Renal cortical epithelial cell (primary cell): ENCODE data around the gene LYPD3. TPM values are rescaled to one million over a fixed set of nuclear protein-coding genes. Genes with fewer than 3 reads are reported as not detected.
A peak's percentile ranks its signal among the peaks of the same experiment; 100 is the strongest.
"Not testable (repeated sequence)": the region's sequence is repeated elsewhere in the genome, so short reads cannot be mapped to it uniquely, and the experiment has no call there.

Experiments used
- DNase-seq: peaks from one replicate; pipeline ENCODE4 v3.0.0-alpha.2; 2011; ENCODE audit warnings: low read depth
- total RNA-seq: library from RNA; depleted of rRNA; stranded (reverse); fragments of >200 nt; gene quantifications from 2 replicates; pipeline ENCODE4 v1.2.3, GENCODE V29; 2014

Gene LYPD3
- 0.20 TPM in 1 of 2 replicates, not detected in the other for total RNA-seq

DNA sequence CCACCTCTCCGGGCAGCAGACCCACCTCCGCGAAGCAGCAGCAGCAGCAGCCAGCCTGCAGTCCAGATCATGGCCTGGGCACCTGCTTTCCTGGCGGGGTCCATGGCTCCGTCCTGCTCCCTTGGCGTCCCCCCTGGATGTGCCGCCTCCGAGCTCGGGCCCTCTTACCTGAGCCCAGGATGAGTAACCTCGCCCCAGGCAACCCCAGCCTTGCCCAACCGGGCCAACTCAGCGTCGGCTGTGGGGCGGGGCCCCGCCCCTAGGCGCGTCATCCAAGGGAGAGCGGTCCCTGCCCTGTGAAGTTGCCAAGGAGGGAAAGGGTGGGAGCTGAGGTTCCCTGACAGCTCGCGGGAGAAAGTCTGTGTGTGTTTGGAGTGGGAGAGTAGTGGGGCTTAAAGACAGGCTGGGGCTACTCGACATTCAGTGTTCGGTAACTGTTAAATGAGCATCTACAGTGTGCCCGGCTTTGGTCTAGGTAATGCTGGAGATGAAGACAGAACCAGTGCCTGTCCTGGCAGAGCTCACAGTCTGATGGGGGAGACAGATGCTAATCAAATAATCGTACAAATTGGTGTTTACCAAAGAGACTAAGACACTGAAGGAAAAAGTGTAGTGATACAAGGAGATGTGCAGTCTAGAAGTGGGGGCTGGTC, at the start of gene LYPD3:
LYPD3 (minus strand) TSS at position 141 of the 653 bp plus-strand sequence; CDS start at position 104, 37 bp downstream.
- peak; percentile 55 for DNase-seq

GRCh38 chr19:43512399-43512798, 47.0 kb upstream of the LYPD3 start:
- not testable (repeated sequence) for DNase-seq

- DNase-seq = no peak
These were observed 45.9 kb upstream of the LYPD3 start for GRCh38 chr19:43511324-43511723.

- no peak for DNase-seq
These were observed 45.3 kb upstream of the LYPD3 start for GRCh38 chr19:43510713-43511112.

DNA sequence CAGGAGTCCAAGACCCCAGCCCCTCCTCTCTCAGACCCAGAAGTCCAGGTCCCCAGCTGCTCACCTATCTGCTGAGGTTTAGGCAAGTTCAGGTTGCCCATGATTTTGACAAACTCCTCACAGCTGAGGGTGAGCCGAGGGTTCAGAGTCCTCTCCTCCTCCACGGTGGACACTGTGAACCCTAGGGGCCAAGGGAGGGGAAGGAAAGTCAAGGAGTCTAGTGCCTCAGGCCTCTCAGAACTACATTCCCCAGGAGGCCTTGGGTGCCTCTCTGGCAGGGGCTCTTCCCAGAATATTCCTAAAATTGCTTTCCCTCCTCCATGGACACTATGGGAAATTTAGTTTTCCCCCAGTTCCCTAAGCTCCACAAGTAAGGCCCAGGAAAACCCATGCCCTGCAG, 42.5 kb upstream of the LYPD3 start:
- no peak for DNase-seq

DNA sequence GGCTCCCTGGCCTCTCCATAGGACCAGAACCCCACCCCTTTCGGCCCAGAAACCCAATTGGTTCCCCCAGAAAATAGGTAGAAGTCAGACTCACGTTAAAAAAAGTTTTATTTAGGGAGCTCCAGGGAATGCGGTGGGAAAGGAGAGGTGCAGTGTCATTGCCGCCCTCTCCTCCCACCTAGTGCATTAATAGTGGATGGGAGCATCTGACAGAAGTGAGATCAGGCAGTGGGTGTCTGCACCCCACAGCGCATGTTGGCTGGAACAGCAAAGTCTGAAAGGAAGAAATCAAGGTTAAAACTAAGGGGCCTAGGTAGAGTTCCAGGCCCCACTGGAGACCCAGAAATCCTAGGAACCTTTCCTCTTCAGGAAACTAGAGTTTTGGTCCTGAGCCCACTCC, 41.2 kb upstream of the LYPD3 start:
- DNase-seq = no peak

DNA sequence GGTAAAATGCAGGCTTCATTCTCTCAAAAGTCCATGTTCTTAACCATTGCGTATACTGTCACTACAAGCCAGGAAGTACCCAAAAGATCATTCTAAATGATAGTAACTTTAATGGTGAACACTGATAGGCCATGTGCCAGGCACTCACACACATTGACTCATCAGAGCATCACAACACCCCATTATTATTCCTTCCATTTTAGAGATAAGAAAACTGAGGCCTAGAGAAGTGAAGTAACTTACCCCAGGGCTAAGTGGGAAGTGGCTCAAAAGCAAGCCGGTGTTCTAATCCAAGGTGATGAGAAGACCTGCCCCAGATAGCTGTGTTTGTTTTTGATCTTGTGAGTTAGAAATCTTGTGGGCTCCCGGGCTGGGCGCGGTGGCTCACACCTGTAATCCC, 40.5 kb upstream of the LYPD3 start:
- DNase-seq = no peak

DNA sequence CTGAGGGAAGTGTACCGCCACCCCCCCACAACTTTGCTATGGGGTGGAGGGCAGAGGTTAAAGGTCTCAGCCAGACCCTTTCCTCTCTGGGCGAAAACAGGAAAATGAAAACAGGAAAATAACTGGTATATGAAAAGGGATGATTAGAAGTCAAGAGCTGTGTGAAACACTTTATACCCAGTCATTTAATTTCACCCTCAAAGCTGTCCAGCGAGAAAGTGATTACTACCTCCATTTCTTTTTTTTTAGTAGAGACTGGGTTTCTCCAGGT, 39.7 kb upstream of the LYPD3 start:
- no peak for DNase-seq

GRCh38 chr19:43504426-43505185, 39.2 kb upstream of the LYPD3 start, which contains the start of gene PHLDB3:
Gene PHLDB3 (minus strand): TSS chr19:43504746. CDS start chr19:43504118, 628 bp downstream.
- peak; percentile 2 for DNase-seq

DNA sequence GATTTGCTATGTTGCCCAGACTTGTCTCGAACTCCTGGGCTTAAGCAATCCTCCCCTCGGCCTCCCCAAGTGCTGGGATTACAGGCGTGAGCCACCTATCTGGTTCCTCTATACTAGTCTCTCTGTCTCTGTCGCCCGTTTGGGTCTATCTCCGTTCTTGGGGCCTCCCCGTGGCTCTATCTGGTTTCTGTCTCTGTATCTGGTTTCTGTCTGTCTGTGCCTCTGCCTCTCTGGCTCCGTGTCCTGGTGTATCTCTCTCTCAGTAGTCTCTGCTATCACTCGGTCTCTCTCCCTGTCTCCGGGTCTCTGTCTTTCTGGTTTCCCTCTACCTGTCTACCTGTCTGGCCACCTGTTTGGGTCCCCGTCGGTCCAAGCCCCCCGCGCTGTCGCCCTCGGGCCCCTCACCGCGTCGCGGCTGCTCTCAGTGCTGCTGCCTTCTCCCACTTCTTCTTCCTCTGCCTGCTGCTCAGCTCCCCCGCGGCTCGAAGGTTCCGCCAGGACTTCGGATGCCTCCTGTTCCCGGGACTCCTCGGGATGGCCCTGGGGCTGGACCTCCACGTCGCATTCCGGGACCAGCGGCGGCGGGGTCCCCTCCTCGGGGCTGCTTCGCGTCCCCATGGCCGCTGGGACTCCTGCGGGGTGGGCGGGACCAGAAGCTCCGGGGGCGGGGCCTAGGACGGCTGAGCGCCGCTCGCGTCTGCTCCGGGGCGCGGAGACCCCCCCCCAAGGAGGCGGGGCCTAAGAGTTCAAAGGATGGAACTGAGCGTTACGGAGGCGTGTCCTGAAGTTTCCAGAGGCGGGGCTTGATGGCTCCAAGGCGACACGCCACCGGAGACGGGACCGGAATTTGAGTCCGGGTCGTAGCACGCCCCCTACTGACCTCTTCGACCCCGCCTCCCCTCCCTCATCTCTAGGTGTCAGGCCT, 38.4 kb upstream of the LYPD3 start:
- DNase-seq = peak; percentile 80

DNA sequence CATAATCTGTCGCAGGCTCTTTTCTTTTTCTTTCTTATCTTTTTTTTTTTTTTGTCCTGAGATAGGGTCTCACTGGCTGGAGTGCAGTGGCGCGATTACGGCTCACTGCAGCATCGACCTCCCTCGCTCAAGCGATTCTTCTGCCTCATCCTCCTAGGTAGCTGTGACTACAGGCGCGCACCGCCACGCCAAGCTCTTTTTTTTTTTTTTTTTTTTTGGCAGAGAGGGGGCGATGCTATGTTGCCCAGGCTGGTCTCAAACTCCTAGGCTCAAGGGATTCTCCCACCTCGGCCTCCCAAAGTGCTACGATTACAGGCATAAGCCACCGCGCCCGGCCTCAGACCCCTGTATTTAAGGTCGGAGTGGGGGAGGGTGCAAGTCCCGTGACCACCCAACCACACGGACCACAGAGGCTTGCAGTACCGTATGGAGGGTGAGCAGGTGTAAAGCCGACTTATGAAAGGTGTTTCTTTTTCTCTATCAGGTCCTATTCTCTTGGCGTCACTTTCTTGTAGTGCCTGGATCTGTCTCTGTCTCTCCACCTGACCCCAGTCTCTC, 37.1 kb upstream of the LYPD3 start:
- no peak for DNase-seq

GRCh38 chr19:43501661-43502418, 36.4 kb upstream of the LYPD3 start:
- no peak for DNase-seq

- no peak for DNase-seq
These were observed 33.6 kb upstream of the LYPD3 start for GRCh38 chr19:43499042-43499441.

GRCh38 chr19:43498233-43498842, 32.9 kb upstream of the LYPD3 start:
- no peak for DNase-seq

DNA sequence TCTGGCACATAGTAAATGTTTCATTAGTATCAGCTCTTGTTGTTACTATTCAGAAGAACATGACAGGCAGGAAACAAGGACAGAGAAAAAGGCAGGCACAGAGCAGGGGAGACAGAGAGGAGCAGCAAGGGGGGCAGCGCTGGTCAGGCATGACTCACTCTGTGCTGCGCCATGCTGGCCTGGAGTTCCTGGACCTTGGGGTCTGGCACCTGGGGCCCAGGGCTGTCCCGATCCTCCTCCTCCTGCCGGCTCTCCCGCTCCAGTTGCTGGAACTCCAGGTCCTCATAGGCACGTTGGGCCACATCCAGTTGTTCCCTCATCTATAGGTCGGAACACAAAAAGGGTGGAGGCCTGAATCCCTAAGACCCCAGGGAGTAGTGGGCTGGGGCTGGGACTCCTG, 31.6 kb upstream of the LYPD3 start:
- DNase-seq = no peak

DNA sequence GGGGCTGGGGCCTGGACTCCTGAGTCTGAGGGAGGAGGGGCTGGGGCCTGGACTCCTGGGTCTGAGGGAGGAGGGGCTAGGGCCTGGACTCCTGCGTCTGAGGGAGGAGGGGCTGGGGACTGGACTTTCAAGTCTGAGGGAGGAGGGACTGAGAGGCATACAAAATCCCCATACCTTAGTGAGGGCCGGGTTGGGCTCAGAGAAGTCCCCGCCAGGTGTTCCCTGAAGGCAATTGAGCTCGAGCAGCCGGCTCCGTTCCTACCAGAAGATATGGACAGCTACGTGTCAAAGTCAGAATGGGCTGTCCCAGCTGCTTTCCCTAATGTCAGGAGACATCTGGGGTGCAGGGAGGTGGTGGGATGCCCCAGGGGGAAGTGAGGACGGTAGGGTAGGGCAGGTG, 29.7 kb upstream of the LYPD3 start:
- DNase-seq = no peak

DNA sequence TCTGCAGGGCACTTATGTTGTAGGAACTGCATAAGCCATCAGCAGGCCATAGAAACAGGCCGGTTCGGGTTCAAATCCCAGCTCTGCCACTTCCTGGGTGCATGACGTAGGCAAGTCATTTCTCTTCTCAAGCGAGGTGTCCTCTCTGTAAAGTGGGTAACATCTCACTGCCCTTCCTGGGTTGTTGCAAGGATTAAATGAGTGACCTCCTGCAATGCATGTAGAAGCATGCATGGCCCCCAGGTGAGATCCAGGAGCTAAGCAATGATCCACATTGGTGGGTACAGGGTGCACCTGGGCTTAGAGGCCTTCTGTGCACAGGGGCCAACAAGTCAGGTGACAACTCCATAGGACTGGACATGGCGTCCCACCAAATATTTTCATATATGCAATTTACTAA, 25.4 kb upstream of the LYPD3 start:
- no peak for DNase-seq

DNA sequence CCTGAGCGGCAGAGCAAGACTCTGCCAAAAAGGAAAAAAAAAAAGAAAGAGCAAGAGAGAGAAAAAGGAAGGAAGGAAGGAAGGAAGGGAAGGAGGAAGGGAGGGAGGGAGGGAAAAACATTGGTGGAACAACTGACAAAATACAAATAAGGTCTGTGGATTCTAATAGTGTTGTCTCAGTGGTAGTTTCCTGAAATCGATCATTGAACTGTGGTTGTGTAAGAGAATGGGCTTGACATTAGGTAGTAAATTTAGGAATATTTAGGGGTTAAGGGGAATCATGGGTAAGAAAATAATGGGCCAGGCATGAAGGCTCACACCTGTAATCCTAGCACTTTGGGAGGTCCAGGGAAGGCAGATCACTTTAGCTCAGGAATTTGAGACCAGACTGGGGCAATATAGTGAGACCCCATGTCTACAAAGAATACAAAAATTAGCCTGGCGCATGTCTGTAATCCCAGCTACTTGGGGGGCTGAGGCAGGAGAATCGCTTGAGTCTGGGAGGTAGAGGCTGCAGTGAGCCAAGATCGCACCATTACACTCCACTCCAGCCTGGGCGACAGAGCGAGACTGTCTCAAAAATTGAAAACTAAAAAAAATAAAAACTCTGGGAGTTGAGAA, 24.7 kb upstream of the LYPD3 start:
- DNase-seq = no peak

- DNase-seq = no peak
These were observed 23.9 kb upstream of the LYPD3 start for GRCh38 chr19:43489310-43489709.

- no peak for DNase-seq
These were observed 22.8 kb upstream of the LYPD3 start for GRCh38 chr19:43488179-43488578.

DNA sequence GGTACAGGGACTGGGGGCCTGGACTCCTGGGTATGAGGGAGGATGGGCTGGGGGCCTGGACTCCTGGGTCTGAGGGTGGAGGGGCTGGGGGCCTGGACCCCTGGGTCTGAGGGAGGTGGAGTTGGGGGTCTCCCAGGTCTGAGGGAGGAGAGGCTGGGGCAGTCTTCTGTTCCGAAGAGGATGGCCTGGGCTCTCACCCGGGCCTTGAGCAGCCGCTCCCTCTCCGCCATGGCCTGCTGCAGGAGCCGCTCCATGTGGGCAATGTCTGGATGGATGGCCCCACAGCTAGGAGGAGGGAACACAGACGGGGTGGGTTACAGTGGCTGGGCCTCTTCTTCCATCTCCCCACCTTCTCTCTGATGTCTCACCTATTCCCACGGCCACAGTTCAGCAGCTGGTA, 21.0 kb upstream of the LYPD3 start:
- no peak for DNase-seq
